ENCODE results near the gene CTNNA1. TPM values are rescaled to one million over a fixed set of nuclear protein-coding genes. Genes with fewer than 3 reads are reported as not detected.
"Not testable (repeated sequence)": the region's sequence is repeated elsewhere in the genome, so short reads cannot be mapped to it uniquely, and the experiment has no call there.

Gene CTNNA1
- polyA plus RNA-seq, 3 donors, result 74.0 to 172 (median 129) TPM

- no peak overlapping the region for H3K27ac ChIP-seq (ENCODE audit: low read depth, low read length)
- WGBS, 3 donors, result 93 to 96% (median 93%) methylated on average over 2 of the region's 2 CpGs
These were observed 32.4 kb upstream of the CTNNA1 start for GRCh38 chr5:138720840-138721239.

- H3K27ac ChIP-seq (ENCODE audit: low read depth, low read length), result no peak overlapping the region
- 80 to 92% (median 85%) methylated on average over 5 of the region's 5 CpGs for WGBS, 3 donors
These were observed 31.2 kb upstream of the CTNNA1 start for GRCh38 chr5:138721979-138722378.

GRCh38 chr5:138722544-138723177 lies 30.6 kb upstream of the CTNNA1 start:
- WGBS, 3 donors, result 72 to 86% (median 78%) methylated on average over 10 of the region's 10 CpGs
- H3K27ac ChIP-seq (ENCODE audit: low read depth, low read length), result no peak overlapping the region

- WGBS, 3 donors, result 57 to 69% (median 62%) methylated on average over 5 of the region's 5 CpGs
- H3K27ac ChIP-seq (ENCODE audit: low read depth, low read length), result no peak overlapping the region
These were observed 28.6 kb upstream of the CTNNA1 start for GRCh38 chr5:138724470-138725146.

GRCh38 chr5:138725153-138725817 lies 27.9 kb upstream of the CTNNA1 start:
- 61 to 71% (median 66%) methylated on average over 12 of the region's 12 CpGs for WGBS, 3 donors
- H3K27ac ChIP-seq (ENCODE audit: low read depth, low read length), result no peak overlapping the region

- H3K27ac ChIP-seq (ENCODE audit: low read depth, low read length), result no peak overlapping the region
These were observed 27.3 kb upstream of the CTNNA1 start for GRCh38 chr5:138725818-138726416.

GRCh38 chr5:138726848-138727247 lies 26.4 kb upstream of the CTNNA1 start:
- no peak overlapping the region for H3K27ac ChIP-seq (ENCODE audit: low read depth, low read length)
- 81 to 88% (median 81%) methylated on average over 4 of the region's 4 CpGs for WGBS, 3 donors

More at GRCh38 chr5:138725818-138726416, 27.3 kb upstream of the CTNNA1 start:
- 63 to 78% (median 71%) methylated on average over 6 of the region's 6 CpGs for WGBS, 3 donors

GRCh38 chr5:138730496-138730895 lies 22.7 kb upstream of the CTNNA1 start:
- WGBS, 3 donors, result 85 to 95% (median 90%) methylated on average over 12 of the region's 12 CpGs

GRCh38 chr5:138732466-138732865 lies 20.8 kb upstream of the CTNNA1 start:
- no peak overlapping the region for H3K27ac ChIP-seq (ENCODE audit: low read depth, low read length)

More at GRCh38 chr5:138730496-138730895, 22.7 kb upstream of the CTNNA1 start:
- H3K27ac ChIP-seq (ENCODE audit: low read depth, low read length), result not testable (repeated sequence)

GRCh38 chr5:138732933-138733332 lies 20.3 kb upstream of the CTNNA1 start:
- WGBS, 3 donors, result 89 to 93% (median 93%) methylated on average over 4 of the region's 4 CpGs
- H3K27ac ChIP-seq (ENCODE audit: low read depth, low read length), result no peak overlapping the region

More at GRCh38 chr5:138732466-138732865, 20.8 kb upstream of the CTNNA1 start:
- 72 to 94% (median 89%) methylated on average over 2 of the region's 2 CpGs for WGBS, 3 donors

- H3K27ac ChIP-seq (ENCODE audit: low read depth, low read length), result no peak overlapping the region
- 80 to 91% (median 83%) methylated on average over 2 of the region's 2 CpGs for WGBS, 3 donors
These were observed 19.7 kb upstream of the CTNNA1 start for GRCh38 chr5:138733509-138733908.

GRCh38 chr5:138736293-138736692 lies 16.9 kb upstream of the CTNNA1 start:
- WGBS, 3 donors, result 93 to 97% (median 95%) methylated on average over 5 of the region's 5 CpGs
- H3K27ac ChIP-seq (ENCODE audit: low read depth, low read length), result no peak overlapping the region

- H3K27ac ChIP-seq (ENCODE audit: low read depth, low read length), result no peak overlapping the region
- 88 to 98% (median 89%) methylated on average over 2 of the region's 2 CpGs for WGBS, 3 donors
These were observed 15.5 kb upstream of the CTNNA1 start for GRCh38 chr5:138737494-138738265.

- no peak overlapping the region for H3K27ac ChIP-seq (ENCODE audit: low read depth, low read length)
- WGBS, 3 donors, result 76 to 82% (median 79%) methylated on average over 4 of the region's 4 CpGs
These were observed 14.8 kb upstream of the CTNNA1 start for GRCh38 chr5:138738399-138738798.

GRCh38 chr5:138739938-138740337 lies 13.3 kb upstream of the CTNNA1 start:
- 96 to 100% (median 100%) methylated on average over 1 of the region's 1 CpG for WGBS, 3 donors
- H3K27ac ChIP-seq (ENCODE audit: low read depth, low read length), result no peak overlapping the region

GRCh38 chr5:138743484-138743883 lies 9.7 kb upstream of the CTNNA1 start:
- 81 to 86% (median 83%) methylated on average over 4 of the region's 4 CpGs for WGBS, 3 donors
- H3K27ac ChIP-seq (ENCODE audit: low read depth, low read length), result no peak overlapping the region

GRCh38 chr5:138745268-138745667 lies 8.0 kb upstream of the CTNNA1 start:
- 94 to 97% (median 94%) methylated on average over 6 of the region's 6 CpGs for WGBS, 3 donors
- no peak overlapping the region for H3K27ac ChIP-seq (ENCODE audit: low read depth, low read length)

GRCh38 chr5:138748630-138749081 lies 4.6 kb upstream of the CTNNA1 start:
- no peak overlapping the region for H3K27ac ChIP-seq (ENCODE audit: low read depth, low read length)
- WGBS, 3 donors, result 62 to 93% (median 62%) methylated on average over 6 of the region's 6 CpGs
